ENCODE data around the gene ORM1.
"Not testable (repeated sequence)": the region's sequence is repeated elsewhere in the genome, so short reads cannot be mapped to it uniquely, and the experiment has no call there.

Gene ORM1

DNA sequence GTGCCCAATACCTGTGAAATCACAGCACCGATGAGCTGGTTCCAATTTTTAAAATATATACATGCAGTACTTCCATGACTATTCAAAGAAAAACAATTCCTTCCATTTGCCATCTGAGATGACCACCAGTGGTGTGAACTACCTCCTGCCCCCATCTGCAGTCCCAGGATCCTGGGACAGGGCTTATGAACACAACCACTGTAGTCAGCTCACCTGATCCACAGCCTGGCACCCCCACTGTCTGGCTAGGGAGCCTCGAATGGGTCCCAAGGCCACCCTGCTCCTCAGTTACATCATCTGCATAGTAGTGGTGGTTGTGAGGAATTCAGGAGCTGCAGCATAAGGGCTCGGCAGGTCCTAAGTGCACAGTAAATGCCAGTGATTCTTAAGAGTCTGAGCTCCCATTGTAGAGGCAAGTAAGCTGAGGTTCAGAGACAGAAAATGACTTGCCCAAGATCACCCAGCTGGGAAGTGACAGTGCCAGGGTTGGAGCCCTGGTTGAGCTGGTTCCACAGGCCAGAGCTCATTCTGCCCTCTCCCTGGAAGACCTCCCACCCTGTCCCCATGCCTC is 2.9 kb downstream of the ORM1 start:
- DNase-seq: not testable (repeated sequence)

DNA sequence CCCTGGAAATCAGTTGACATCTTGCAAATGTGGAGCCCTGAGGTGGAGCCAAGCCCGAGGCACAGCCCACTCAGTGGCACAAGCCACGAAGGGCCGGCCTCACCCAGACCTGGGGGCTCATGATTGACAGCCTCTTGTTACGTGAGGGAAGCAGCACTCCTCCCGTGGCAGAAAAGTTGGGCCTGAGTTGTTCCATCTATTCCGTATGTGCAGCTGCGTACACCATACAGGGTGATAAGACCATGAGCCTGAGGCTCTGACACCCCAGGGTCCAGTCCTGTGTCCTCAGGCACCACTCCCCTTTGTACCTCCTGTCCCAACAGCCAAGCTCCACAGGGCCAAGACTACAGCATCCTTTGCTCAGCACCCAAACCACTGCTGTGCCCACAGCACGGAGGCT is 4.9 kb downstream of the ORM1 start:
- DNase-seq: no peak

- not testable (repeated sequence) for DNase-seq
These were observed 5.5 kb downstream of the ORM1 start for GRCh38 chr9:114328357-114328820.

GRCh38 chr9:114328937-114329624 is 6.2 kb downstream of the ORM1 start:
- DNase-seq: not testable (repeated sequence)

DNA sequence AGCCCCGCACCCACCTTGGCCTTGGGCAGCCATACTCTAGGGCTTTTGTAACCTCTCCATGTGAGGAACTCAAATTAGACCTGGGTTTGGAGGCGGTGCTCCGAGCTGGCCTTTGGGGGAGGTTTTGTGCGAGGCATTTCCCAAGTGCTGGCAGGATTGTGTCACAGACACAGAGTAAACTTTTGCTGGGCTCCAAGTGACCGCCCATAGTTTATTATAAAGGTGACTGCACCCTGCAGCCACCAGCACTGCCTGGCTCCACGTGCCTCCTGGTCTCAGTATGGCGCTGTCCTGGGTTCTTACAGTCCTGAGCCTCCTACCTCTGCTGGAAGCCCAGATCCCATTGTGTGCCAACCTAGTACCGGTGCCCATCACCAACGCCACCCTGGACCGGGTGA is 6.7 kb downstream of the ORM1 start, which contains the start of gene ORM2:
Gene ORM2 (plus strand): TSS at position 245 of the 398 bp plus-strand sequence. CDS start 36 bp downstream, at position 281.
- DNase-seq: not testable (repeated sequence)

- no peak for DNase-seq
These were observed 7.7 kb downstream of the ORM1 start for GRCh38 chr9:114330636-114331035.

DNA sequence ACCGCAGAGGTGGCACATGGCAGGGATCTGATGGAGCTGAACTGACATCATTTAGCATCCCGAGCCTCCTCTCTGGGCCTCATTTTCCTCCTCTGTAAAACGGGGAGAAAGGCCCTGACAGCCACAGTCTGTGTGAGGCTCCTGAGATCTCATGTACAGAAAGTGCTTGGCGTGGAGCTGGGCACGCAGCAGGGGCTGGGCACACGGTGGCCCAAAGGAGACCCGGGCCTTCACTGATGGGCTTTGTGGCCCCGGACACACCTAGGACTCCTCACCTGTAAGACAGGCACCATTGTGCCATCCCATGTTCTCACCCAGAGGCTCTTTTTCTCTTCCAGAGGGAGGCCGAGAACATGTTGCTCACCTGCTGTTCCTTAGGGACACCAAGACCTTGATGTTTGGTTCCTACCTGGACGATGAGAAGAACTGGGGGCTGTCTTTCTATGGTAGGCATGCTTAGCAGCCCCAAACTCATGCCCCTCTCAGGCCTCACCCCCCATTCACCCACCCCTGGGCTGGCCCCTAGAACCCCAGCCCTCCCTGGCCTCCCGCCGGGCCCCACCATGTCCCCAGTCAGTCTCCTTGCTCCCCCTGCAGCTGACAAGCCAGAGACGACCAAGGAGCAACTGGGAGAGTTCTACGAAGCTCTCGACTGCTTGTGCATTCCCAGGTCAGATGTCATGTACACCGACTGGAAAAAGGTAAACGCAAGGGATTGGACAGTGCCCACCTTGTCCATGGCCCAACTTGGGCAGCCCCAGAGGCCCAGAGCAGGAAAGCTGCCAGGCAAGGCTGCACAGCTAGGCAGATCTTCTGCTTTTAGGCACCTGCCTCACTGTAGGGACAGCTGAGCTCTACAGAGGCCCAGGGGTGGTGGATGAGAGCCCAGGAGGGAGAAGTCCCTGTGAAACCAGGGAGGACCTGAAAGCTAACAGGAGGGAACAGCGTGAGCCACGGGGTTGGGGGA is 8.6 kb downstream of the ORM1 start:
- not testable (repeated sequence) for DNase-seq

DNA sequence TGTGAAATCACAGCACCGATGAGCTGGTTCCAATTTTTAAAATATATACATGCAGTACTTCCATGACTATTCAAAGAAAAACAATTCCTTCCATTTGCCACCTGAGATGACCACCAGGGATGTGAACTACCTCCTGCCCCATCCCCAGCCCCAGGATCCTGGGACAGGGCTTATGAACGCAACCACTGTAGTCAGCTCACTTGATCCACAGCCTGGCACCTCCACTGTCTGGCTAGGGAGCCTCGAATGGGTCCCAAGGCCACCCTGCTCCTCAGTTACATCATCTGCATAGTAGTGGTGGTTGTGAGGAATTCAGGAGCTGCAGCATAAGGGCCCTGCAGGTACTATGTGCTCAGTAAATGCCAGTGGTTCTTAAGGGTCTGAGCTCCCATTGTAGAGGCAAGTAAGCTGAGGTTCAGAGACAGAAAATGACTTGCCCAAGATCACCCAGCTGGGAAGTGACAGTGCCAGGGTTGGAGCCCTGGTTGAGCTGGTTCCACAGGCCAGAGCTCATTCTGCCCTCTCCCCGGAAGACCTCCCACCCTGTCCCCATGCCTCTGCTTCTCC is 9.7 kb downstream of the ORM1 start:
- DNase-seq: not testable (repeated sequence)

- DNase-seq: not testable (repeated sequence)
These were observed 10.8 kb downstream of the ORM1 start for GRCh38 chr9:114333718-114334117.

GRCh38 chr9:114334490-114334889 is 11.6 kb downstream of the ORM1 start:
- DNase-seq: no peak

DNA sequence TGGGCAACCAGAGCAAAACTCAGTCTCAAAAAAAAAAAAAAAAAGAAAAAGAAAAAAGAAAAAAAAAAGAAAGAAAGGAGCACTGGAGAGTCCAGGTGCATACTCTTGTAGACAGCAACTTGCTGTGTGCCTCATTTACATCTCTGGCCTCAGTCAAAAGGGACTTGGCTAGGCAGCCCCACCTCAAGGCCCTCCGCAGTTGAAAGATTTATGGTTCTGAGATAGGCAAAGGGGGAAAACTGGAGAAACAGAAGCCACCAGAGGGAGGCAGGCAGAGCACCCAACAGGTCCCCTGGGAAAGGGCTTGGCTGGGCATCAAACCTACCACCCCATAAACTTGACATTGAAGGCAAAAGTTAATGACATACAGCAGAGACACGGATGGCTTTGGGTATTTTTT is 12.8 kb downstream of the ORM1 start:
- no peak for DNase-seq

- no peak for DNase-seq
These were observed 13.3 kb downstream of the ORM1 start for GRCh38 chr9:114336157-114336556.

- no peak for DNase-seq
These were observed 13.9 kb downstream of the ORM1 start for GRCh38 chr9:114336699-114337395.

DNA sequence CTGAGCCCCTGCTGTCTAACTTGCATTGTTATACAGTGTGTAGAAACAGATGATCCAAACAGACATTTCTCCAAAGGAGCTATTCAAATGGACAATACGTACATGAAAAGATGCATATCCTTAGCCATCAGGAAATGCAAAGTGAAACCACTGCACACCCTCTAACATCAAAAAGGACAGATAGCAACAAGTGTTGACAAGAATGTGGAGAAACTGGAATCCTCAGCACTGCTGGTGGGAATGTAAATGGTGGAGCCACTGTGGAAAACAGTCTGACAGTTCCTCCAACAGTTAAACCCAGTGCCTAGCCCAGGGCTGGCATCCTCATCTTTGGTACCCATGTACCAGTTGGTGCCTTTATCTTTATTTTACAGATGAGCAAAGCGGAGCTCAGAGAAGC is 15.3 kb downstream of the ORM1 start:
- no peak for DNase-seq

- DNase-seq: no peak
These were observed 16.4 kb downstream of the ORM1 start for GRCh38 chr9:114339130-114339908.

- no peak for DNase-seq
These were observed 18.4 kb downstream of the ORM1 start for GRCh38 chr9:114341152-114341830.

DNA sequence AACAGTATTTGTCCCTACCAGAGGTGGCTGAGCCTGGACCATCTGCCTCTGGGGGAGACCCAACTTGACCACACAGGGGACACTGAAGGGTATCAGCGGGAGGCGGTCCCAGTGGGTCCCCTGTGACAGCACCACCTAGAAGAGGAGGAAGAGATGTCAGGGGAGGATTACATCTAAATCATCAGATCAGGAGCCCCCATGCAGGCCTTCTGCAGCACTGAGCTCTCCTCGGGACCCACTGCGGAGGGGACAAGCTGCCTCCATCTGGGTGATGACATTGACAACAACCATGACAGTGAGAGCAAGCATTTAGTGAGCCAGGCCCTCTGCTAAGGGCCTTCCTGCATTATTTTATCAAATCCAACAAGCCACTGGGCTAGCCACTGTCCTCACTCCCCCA is 19.1 kb downstream of the ORM1 start:
- DNase-seq: no peak

- DNase-seq: no peak
These were observed 20.0 kb downstream of the ORM1 start for GRCh38 chr9:114342755-114343440.

- no peak for DNase-seq
These were observed 20.7 kb downstream of the ORM1 start for GRCh38 chr9:114343471-114344187.

DNA sequence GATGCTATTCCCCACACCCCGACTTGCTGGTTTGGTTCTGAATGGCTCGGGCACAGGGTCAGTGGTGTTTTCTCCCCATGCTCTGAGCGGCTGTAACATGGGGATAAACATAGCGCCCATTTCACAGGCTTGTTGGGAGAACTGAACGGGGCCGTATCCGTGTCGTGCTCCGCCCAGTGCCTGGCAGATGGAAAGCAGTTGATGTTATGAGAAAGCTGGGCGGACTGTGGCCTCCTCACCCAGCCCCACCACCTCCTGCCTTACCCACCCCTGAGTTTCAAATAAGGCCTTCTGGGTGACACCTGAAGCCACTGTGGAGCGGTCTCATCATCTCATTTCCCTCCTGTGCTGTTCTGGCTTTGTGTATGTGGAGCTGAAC is 21.3 kb downstream of the ORM1 start:
- no peak for DNase-seq

Data from SHP77 treated with DMSO at 0.1 percent for 48 hours (cell line).